Activated CD4-positive, alpha-beta T cell treated with anti-CD3 and anti-CD28 coated beads for 1 hour (primary cell): ENCODE results near the gene NAB1.

ENCODE experiments used
- DNase-seq: peaks from one replicate; pipeline ENCODE4 v3.0.0-alpha.2; 2020

The NAB1 gene

DNA sequence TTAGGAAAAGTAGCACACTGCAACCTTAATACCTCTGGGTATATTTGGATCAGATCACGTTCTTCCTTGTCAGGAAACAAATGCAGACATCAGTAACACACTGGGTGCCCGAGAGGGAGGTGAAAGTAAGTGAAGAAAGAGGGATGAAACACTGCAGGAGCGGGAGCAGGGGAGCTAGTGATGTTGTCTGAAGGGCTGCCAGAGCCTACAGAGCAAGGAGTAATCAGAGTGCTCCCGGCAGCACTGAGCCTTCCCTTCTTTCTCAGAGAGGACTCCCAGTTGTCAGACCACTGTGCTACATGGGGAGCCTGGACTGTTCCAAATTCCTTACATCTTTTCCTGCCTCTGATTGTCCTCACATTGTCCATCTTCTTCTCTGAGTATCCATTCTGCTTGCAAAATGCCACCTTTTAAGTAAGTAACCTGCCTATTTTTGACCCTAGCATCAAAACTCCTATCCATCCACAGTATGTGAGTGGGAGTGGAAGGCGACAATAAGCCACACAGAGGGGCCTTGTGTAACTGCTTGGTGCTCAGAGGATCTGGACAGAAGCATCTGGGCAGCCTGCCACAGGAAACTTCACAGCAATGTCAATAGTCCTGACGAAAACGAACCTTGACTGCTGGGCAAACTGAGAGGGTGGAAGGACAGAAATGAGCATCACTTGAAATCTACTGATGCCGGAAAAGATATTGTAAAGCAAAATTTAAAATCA lies 10.8 kb upstream of the NAB1 start:
- no peak for DNase-seq

DNA sequence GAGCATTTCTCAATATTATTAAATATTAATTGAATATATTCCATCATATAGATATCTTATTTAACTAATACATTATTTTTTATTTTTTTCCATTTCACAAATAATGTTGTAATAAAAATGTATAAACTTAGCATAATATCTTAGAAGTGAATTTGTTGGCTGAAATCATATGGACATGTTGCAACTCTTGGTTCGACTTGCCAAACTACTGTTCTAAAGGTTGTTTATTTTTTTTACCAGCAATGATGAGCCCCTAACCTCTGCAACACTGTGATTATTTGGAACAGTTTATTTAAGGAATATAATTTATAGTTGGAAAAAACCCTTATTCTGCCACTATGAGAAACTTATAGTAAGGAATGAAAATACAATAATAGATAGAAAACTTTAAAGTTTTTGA lies 8.8 kb upstream of the NAB1 start:
- DNase-seq: no peak

DNA sequence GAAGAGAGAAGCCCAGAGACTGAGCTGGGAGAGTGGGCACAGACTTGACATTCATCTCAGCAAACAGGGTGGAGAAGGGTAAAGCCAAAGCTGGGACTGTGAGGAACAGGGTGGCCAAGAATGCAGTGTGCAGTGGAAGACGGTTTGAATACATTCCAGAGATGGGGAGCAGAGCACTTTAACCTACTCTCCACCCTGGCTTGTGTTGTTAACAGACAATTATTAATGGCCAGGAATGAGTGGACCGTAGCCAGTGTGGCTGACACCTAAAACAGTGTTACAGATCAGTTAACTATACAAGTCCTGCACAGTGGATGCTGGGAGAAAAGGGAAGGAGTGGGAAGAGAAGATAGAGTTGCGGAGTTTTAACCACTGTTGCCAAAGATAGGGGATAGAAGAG lies 7.4 kb upstream of the NAB1 start:
- no peak for DNase-seq

DNA sequence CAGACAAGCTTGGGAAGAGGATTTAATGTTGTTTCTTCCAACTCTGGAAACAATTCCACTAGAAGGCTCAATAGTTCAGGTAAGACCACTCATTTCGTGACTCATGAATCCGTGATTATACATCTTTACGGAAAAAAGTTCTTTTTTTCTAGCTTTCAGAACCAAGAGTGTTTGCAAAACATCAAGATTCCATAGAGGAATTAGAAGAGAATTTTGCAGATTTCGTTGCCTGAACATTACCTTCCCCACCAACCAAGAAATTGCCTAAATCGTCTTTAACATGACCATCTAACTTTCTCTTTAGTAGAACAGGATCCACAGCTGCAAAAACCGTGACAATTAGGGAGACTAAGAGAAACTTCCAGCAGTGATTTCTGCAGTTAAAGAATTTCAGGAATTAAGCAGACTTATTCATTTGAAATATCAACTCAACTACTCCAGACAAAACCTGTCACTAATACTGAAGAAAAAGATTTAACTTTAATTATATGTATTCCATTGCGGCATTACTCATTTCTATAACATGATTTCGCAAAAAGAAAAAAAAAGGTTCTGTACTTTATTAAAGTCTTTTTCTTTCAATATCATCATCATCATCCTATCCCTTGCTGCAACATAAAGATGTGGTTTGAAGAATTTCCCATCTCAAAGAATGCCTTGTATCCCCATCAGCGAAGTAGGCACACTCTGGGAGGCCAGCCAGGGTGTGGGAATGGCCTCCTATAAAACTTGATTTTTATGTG lies 1.9 kb upstream of the NAB1 start:
- DNase-seq: no peak

DNA sequence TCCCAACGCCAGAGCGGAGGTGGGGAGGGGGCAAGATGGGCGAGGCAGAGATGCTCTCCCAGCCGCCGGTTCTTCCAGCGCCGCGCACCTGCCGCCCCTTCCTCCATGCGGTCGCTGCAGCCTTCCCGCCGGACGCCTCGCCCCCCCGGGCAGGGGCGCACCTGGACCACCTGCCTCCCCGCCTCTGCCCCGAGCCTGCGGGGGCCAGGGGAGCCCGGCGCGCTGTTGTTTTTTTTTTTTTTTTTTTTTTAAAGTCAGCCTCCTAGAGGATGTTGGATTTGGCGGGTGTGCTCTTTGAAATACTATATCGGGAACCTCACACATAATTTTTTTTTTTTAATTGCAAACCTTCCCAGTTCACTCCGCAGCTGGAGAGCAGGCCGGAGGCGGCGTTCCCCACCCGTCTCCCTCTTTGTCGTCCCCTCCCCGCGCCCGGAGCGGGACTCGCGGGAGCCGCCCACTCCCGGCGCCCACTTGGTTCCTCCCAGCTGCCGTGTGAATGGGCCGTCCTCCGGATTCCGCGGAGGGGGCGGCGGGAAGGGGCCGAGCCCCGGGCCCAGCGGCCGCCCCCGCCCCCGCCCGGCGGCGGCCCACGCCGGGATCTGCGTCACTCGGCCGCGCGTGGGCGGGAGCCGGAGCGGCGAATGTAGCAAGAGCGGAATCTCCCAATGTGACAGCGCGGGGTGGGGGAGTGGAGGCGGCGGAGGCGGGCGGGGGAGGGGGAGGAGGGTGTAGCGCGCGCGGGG lies 421 bp upstream of the NAB1 start:
- peak; percentile 89 for DNase-seq

DNA sequence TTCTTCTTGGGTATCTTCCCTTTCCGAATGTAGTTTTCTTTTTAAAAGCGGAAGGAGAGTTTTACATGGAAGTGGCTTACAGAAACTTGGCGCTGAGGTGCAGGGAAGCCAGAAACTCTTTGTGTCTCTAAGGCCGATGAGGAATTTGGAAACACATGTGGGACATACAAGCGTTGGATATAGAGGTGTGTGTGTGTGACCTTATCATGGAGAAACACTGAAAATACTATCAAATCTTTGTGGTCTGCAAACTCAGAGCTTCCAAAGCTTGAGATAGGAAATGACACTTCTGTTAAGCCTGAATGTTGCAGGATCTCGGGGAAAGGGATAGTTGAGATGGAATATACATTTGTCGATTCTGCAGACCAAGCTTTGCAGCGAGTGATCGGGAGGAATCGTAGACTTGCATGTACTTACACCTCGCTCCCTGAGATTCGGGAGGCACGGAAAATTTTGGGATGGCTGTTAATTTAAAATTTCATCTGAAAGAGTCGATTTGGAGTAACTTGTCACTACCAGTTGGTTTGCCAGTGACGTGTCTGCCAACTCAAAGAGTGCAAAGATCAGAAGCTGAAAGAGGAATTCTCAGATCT lies 1.0 kb downstream of the NAB1 start:
- DNase-seq: no peak

DNA sequence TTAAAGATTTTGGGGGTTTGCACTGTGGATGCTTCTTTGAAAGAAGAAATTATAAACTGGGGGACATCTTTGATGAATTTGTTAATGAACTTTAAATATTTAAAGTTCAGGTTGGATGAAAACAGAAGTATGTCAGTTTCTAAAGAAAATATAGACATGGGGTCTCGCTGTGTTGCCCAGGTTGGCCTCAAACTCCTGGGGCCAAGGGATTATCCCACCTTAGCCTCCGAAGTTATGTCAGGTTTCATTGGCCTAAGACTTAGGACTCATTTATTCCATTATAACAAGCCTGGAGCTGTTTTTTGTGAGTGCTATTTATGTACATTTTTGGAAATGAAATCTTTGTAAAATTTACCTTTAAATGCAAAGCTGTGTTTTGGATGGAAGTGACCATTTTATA lies 2.5 kb downstream of the NAB1 start:
- DNase-seq: no peak

DNA sequence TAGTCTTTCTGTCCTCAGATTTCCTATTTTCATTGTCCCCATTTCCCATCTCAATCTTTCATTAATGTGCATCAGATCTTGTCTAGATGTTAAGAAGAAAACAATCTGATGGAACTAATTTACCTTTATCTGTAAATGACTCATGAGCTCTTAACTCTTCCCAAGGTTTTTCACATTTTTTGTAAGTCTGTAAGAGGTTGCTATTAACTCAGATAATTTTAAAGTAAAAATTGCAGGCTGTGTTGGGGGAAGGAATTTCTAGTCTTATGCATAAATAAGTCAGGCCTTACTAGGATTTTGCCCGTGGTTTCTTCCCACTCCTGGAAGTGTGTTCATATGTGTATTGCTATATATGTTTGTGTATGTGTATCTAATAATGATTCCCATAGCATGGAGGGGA lies 4.3 kb downstream of the NAB1 start:
- DNase-seq: no peak

DNA sequence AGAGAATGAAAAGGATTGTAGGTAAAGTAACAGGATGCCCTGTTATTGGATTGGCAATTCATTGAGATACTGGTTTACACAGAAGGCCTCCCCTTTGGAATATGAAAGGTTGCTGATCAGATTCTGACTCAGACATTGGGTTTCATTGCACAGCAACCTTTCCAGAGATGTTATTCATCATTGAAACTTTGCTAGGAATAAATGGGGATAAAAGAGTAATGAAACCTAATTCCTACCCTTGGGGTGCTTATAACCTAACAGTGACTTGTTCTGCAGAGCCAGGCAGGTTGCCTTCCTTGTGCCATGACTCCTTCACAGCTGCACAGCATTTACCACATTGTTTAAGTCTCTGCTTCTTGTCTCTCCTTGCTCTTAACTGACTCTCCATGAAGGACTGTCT lies 5.0 kb downstream of the NAB1 start:
- DNase-seq: no peak

DNA sequence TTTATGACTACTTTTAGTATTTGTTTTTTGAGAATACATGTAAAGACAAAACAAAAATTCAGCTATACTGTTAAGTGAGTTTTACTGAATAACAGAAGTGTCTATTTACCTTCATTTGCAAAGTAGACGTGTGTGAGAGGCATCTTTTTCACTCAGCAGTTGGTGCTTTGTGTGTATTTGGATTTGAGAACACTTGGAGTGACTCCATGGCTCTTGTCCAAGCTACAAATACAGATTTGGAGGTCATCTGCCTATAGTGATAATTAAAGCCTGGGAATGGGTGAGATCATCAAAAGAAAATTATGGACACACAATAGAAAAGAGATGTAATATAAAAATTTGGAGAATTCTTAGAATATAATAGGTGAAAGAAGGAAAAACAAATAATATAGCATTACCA lies 6.2 kb downstream of the NAB1 start:
- DNase-seq: no peak

DNA sequence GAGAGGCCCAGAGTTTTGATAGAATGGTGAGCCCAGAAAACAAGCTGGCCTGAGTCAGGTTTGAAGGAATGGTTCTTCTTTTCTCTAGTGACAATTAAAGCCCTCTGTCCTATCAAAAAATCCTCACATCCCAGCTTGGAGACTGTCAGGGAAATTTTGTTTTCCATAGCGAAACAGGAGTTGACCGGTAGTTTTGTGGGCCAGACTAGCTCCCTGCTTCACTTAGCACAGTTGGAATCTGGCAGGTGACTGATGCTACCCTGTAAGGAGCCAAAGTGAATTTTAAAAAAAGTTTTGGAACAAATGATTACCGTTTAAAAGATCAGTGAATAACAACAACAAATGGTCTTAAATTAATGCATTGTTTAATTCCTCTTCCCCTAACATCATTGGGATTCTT lies 6.7 kb downstream of the NAB1 start:
- DNase-seq: no peak

DNA sequence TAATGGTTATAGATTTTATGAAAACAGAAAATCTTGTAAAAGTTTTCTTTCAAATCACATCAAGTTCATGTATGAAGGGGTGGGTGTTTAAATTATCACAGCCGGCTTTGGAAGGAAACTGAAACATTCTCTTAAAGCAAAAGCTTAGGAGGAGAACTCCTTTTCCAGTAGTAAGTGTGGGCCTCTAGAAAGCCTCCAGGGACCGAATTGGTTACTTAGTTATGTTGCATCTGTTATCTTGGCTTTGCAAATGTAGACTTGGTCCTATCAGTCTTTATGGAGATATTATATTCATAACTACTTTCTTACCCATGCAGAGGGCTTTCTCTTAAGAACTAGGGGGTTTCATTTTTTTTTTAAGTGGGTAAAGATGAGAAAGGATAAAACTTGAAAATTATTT lies 7.4 kb downstream of the NAB1 start:
- DNase-seq: no peak

DNA sequence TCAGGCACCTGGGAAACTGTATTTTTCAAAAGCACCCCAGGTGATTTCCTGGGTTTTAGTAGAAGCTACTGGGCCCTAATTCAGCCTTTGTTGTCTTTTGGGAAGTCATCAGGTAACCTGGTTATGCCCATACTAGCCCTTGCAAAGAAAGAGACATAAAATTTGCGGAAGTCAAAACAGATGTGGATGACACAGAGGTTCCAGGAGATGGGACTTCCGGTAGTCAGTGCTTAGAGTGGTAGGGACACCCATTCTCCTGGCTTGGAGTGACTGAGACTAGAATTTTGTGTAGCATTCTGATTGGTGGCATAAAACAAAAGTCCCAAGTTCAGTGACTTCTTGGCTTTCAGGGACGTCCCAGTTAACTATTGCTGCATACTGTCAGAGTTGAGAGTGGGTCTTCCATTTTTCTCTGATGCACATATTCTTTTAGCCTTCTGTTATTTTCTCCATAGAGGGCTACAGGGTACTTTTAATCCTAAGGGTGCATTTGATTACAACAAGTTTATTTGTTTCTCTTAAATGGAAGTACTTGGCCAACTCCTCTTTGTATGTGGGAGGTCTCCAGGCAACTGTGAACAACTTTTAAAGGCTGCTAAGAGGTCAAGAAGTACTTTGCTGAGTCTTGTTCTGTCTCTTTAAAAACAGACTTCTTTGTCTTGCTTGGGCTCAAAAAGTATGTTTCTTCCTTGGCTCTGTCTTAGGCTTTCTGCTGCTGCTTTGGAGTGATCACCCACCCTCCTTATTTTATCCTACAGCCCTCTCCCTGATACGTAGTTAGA lies 8.8 kb downstream of the NAB1 start:
- DNase-seq: no peak

DNA sequence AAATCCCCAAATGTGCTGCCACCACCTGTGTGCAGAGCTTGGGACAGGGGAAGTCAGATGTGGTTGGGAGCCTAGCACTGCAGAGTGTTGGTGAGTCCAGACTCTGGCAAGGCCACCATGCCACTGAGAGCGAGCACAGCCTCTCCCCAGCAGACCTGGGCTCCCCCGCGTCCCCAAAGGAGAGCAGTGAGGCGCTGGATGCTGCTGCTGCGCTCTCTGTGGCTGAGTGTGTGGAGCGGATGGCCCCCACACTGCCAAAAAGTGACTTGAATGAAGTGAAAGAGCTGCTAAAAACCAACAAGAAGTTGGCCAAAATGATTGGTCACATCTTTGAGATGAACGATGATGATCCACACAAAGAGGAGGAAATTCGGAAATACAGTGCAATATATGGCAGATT lies 10.7 kb downstream of the NAB1 start:
- no peak for DNase-seq

DNA sequence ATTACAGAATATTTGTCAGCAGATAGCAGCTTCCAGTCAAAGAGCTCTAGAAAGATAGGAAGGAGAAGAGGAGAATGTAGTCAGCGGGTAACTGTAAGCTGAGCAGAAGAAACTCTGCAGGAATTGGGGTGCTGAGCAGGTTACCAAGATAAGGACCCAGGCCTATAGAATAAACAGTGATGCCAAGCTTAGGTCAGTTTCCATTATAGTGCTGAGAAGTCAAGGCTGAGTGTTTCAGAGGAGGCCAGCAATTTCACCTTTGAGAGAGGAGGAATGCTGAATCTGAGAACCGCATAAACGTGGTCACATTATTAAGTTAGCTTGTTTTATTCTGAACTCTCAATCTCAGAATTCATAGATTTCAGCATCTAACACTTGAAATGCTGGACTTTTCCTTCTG lies 13.9 kb downstream of the NAB1 start:
- no peak for DNase-seq

DNA sequence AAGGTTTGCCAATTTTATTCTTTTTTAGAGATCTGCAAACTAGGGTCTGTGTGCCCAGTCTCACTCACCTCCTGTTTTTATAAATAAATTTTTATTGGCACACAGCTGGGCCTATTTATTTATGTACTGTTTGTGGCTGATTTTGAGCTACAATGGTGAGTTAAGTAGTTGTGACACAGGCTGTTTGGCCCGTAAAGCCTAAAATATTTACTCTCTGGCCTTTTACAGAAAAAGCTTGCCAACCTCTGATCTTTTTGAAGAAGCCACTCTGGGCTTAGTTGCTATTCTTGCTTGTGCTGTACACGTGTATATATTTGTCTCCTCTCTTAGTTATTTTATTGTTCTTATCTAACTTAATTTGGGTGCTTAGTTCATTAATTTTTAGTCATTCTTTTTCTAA lies 14.5 kb downstream of the NAB1 start:
- DNase-seq: no peak

DNA sequence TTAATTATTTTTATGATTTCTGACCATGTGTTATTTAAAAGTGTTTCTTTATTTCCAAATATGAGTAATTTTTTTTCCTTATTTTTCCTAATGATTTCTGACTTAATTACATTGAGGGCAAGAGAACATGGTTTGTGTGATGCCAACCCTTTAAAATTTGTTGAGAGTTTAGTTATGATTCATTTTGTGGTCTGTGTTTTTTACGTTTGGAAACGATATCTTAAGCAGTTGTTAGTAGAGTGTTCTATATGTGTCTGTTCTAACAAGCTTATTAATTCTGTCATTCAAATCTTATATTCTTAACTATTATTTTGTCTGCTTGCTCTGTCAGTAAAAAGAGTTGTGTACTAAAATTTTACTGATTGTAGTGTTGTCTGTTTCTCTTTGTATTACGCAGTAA lies 15.0 kb downstream of the NAB1 start:
- no peak for DNase-seq

DNA sequence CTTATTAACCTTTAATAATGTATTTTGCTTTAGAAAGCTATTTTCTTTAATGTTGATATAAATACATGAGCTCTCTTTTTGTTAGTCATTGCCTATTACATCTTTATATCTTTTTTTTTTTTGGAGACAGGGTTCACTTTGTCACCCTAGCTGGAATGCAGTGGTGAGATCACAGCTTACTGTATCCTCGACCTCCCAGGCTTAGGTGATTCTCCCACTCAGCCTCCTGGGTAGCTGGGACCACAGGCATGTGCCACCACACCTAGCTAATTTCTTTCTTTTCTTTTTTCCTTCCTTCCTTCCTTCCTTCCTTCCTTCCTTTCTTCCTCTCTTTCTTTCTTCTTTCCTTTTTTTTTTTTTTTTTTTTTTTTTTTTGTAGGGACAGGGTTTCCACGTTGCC lies 15.4 kb downstream of the NAB1 start:
- no peak for DNase-seq

DNA sequence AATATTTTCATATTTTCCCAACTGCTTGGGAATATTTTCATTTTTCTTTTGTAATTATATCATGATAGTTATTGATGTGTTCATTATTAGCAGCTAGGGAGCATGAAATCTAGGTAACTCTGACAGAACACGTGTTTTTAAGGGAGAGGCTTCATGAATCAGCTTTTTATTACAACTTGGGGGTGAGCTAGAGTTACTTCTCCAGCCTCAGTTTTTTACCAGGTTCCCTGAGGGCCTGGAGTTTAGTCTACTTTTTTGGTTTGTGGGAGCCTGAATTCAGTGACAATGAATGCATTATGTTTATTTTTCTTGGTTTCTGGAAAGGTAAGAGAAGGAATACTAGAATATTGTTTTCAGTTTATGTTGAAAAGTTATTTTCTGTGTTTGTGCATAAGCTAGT lies 18.0 kb downstream of the NAB1 start:
- DNase-seq: no peak

DNA sequence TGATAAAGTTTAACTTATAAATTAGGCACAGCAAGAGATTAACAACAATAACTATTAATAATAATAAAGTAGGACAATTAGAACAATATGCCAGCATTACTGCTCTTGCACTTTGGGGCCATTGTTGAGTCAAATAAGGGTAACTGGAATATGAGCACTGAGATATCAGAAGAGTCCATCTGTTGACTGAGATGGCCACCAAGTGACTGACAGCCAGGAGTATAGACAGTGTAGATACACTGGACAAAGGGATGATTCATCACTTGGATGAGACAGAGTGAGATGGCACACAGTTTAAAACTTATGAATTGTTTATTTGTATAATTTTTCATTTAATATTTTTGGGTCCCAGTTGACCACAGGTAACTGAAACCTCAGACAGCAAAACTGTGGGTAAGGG lies 20.0 kb downstream of the NAB1 start:
- no peak for DNase-seq

DNA sequence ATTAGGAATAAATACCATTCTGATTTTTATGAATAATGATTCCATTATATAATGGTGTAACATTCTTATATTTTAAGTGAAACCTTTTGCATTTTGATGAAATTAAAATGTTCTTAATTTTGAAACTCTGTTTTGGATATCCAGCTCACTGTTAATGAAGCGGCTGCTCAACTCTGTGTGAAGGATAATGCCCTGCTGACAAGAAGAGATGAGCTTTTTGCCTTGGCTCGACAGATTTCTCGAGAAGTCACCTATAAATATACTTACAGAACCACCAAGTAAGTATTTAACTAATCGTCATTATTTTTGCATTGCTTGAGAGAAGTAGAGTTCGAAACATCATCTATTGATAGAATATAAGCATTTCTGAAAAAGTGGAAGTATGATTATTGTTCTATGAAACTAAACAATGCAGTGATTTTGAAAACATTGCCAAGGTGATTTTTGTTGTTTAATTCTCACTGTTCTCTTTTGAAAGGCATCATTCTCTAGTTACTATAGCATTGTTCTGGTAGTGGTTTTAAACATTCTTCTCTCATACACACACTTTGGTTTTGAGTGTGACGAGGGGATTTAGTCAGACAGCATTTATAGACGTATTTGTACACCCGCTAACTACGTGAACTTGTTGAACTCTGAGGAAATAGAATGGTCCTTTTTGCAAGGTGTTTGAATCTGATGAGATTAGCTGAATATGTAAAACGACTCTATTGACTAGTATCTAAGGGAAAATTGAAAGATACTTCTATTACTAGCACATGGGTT lies 21.5 kb downstream of the NAB1 start:
- DNase-seq: no peak

DNA sequence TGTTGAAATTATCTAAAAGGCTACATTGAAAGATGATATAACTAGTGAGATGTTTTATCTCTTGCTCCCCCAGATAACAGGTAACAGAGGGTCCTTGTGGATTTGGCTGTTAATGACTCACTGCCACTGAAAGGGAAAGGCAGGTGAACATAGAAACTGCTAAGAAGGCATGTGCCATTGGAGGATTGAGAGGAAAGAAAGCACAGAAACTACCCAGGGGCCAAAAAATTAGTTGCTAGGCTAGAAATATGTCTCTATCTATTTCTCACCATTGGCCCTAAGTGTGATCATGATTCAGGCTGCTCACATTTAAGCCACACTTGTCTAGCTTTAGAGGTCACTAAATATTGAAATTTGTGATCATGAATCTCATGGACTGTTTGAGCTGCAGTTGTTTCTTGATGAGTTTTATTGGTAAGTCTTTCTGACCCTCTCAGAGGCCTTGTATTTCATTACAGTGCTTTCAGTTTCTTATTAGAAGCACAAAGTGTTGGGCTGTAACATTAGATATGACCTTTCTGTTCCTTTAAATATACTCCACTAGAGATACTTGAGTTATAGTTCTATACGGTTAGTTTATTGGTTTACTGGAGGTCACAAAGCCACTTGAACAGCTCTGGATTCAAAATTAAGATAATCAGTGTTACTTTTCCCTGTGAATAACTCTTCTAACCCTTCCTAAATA lies 26.2 kb downstream of the NAB1 start:
- DNase-seq: no peak
